HG03521 (cell line): ENCODE measurements around the gene SPIRE1.
"Not testable (repeated sequence)": the region's sequence is repeated elsewhere in the genome, so short reads cannot be mapped to it uniquely, and the experiment has no call there.

Source experiments
- ATAC-seq: cut with Tn5 transposase; IDR thresholded peaks from one replicate; pipeline ENCODE4 v1.9.1; 2021; ENCODE audit warnings: mild to moderate bottlenecking, moderate library complexity; ENCODE audit not compliant: unreplicated experiment

Gene SPIRE1

DNA sequence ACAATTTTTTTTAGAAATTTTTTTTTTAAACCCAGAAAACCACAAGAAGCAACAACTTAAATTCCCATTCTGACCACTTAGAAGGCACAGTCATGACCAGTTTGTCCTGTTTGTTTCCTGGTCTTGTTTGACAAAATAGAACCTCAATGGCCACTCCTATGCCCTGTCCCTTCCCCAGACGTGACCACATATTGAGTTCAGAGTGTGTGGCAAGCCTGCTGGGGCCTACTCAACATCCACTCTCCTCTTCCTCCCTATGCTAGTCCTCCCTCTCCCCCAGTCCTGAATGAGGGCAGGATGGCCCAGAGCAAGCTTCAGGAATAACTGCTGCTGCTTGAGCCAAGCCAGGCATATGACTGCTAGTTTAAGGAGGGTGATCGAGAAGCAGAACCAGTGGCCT lies 160.6 kb downstream of the SPIRE1 start:
- ATAC-seq: no peak

DNA sequence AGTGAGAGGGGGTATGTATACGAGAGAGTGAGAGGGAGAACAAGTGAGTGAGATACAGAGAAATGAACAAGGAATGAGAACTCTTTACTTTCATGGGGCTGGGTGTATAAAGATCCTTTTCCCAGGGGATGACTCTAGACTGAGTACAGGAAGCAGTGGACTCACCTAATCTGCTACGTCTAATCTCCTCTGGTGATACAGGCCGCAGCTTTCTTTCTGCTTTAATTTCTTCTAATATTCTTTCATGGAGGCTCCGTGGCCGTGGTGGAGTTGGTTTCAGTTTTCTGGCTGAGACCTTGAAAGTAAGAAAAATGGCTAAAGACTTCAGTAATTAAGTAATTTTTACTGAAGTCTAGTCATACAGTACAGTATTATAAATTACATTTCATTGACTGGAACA lies 165.0 kb downstream of the SPIRE1 start:
- no peak for ATAC-seq

DNA sequence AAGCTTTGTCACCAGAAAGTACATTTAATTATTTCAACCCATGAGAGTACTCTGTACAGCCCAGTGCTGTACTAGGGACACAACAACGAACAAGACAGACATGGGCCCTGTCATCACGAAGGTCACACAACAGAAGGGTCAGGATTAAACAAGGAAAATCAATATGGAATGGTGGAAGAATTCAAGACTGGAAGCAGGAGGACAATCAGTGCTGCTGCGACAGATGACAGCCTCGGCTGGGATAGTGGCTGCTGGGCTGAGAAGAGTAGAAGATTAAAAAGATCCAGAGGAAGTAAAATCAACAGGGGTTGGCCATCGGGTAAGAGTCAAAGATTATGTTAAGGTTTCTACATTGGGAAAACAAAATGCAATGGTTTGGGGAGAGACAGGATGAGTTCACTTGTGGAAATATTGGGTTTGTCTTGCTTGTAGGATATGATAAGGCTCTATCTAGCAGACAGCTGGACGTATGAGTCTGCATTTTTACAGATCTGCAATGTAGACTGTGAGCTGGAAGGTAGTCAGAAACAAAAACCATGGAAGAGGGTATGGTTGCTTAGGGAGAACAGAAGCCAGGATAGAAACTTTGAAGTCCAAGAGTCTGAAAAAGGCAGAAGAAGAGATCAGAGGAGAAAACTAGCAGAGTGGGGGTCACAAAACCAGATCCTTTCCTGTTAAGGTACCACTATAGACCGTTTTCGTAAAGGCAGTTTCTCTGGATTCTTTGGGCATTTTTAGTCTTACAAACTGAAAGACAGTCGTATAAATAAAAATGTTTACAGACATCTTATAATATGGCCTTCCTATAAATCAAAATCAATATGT lies 166.1 kb downstream of the SPIRE1 start:
- ATAC-seq: no peak

DNA sequence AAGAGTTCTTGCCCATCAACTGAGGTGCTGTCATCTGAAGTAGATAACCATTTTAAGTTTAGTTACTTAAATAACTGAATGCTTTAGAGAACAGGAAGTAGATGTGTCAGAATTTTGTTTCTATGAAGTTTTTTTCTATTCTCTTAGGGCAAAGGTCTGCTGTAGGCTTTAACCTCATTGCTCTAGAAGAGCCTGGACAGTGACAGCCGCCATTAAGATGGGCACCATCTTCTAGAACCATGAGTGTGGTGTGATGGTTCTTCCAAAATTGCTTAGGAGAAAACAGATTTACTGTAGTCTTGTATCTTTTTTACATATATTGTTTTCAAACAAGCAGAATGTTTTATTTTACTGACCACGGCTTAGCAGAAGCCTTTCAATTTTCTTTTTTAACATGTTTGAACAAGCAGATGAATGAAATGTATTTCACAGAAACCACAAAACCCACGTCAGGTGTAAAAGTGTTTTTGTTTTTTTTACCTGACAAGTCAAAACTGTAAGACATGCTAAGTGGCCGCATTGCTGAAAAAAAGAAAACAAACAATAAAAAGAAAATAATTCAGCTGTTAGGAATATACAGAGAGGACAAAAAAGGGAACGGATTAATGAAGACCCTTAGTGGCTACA lies 172.3 kb downstream of the SPIRE1 start:
- no peak for ATAC-seq

DNA sequence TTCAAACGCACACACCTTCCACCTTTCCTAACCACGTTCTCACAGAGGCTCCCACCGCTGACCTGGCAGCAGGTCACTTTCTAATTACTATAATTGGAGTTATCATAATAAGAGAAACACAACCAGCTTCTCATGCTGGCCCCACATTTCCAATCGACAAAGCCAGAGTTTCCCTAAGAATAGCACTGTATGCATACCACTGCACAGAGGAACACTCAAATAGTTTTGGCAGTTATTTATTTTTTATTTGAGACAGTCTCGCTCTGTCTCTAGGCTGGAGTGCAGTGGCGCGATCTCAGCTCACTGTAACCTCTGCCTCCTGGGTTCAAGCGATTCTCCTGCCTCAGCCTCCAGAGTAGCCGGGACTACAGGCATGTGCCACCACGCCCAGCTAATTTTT lies 176.0 kb downstream of the SPIRE1 start:
- ATAC-seq: not testable (repeated sequence)

DNA sequence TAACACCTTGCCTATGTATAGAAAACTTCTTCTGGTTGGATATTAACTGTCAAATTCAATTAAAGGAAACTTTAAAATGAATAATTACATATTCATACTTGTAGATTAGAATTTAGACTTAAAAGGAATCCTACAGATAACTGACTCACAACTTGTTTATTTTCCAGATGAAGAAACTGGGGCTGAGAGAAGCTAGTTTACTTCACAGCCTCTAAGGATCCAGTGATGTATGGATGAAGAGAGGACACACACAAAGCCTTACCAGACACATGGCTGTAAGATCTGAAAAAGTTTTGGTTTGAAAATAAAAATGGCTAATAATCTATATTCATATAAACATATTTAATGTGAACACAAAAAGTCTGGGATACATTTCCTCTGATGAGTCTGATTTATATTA lies 177.9 kb downstream of the SPIRE1 start:
- ATAC-seq: no peak

DNA sequence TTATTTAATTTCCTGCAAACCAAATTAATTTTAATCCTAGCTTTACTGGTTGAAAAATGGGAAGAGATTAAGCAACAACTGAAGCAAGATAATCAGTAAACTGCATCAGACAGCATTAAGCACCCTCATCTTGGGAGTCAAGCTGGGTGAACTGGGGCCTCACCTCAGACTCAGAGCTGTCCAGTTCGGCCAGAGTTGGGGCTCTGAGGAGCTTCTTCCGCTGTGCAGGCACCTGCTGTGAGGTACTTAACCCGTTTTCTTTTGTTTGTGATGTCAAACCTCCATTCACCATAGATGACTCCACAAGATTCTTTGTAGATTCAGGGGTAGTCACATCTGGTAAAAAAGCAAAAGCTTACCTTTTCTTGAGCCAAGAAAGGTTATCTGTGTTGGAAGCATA lies 178.4 kb downstream of the SPIRE1 start:
- no peak for ATAC-seq

DNA sequence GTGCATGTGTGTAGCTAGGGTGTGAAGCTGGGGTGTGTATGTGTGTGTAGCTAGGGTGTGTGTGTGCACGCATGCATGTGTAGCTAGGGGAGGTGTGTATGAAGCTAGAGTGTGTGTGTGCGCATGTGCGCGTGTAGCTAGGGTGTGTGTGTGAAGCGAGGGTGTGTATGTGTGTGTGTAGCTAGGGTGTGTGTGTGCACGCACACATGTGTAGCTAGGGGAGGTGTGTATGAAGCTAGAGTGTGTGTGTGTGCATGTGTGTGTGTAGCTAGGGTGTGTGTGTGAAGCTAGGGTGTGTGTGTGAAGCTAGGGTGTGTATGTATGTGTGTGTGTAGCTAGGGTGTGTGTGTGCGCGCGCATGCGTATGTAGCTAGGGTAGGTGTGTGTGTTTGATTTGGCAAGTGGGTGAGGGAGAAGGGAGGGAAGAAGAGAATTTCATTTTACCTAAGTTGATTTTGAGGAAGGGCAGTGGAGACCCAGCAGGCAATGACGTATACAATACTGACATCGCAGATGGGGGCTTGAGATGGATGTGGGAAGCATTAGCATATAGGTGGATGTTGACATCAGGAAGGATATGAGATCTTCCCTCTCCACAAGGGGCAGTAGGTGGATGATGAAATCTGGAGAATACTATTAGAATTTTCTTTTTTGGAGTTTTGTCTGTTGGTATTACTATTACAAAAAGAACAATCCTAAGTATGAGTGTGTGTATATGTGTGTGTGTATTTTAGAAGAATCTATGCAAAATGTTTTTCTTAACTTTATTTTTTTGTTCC lies 179.4 kb downstream of the SPIRE1 start:
- ATAC-seq: no peak

DNA sequence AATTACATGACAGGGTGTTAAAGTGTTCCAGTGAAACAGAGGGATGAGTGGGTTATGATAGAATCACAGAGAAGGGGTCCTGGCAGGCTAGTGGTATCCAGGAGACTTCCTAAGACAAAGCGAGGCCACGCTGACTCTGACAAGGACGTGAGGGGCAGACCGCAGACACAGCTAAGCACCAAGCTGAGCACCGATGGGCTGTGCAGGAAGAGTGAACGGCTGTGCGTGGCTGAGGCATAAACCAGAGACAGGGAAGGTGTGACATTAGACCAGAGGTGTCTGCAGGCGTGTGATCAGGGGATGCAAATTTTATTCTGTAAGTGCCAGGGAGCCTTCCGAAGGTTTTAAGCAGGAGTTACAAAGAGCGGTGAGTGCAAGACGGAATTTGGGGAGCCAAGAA lies 180.3 kb downstream of the SPIRE1 start:
- ATAC-seq: no peak

DNA sequence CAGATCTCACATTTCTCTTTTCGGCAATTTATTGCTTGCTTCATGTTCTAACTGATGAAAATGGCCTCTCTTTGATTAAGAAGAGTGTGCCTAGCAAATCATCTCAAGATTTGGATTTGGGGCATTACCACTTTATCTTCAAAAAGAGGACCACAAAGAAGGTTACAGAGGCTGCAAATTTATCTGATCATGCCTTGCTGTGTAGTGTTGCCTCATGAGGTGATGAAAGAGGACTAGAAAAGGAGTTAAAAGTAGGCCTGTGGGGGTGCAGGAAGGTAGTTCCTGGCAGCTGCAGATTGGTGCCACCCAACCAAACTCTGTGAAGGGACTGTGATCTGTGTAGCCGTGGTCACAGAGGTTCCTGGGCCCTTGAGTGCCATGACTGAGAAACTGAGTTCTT lies 181.0 kb downstream of the SPIRE1 start:
- ATAC-seq: no peak

DNA sequence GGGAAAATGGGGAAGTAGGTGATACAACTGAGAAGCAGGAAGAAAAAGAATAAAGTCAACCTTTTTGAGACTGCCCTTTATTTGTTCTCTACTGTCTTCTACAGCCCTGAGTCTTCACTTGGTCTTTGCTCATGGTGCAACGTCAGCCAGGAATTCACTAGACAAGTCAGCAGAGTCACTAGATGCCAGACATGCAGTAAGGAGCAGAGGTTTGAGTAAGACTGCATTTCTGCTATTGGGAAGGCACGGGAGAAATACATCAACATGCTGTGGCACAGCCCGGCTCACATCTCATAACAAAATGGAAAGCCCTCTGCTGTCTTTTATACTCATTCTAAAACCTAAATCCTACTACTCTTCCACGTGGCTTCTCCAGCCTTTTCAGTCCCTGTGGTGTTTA lies 183.0 kb downstream of the SPIRE1 start:
- ATAC-seq: no peak

DNA sequence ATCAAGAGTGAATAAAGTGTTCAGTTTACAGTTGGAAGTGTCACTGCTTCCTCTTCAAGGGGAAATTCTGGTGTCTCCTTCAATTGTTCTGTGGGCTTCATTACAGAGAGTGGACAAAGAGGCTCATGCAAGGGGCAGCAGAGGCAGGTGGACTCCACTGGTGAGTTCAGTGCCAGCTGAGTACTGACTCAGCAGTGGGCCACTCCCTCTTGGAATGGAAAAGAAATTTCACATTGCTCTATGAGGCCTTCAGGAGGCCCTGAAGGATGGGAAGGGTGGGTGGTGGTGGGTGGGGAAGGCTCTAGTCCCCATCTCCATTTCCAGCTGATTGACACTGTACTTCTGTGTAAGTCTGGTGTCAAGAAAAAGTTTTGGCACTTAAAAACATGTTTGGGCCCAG lies 183.8 kb downstream of the SPIRE1 start:
- no peak for ATAC-seq

DNA sequence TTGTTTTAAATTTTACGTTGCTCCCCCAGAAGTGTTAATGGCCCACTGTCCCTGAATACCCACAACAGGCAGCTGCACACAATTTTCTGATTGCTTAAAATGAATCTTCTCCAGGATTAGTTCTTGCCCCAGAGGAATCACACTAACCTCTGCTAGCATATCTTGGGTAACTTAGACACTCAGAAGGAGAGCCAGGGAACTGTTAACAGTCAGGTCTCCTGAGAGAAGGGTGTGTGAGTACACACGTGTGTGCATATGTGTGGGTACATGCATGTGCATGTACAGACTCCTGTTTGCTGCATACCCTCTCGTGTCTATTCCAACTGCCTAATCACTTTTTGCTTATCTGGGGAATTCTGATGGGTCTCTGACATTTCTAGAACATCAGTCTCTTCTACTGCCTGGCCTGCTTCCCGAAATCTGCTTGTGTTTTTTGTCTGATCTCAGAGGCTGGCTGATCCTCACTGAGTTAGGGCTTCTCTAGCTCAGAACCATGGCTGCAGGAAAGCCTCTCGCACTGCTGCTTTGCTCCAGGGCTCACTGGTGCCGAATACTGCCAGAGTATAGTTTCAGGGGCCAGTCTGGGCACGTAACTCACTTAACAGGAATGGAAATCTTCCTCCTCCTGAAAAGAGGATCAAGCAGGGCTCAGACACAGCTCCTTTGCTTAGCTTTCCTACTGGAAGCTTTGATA lies 187.4 kb downstream of the SPIRE1 start:
- ATAC-seq: no peak

DNA sequence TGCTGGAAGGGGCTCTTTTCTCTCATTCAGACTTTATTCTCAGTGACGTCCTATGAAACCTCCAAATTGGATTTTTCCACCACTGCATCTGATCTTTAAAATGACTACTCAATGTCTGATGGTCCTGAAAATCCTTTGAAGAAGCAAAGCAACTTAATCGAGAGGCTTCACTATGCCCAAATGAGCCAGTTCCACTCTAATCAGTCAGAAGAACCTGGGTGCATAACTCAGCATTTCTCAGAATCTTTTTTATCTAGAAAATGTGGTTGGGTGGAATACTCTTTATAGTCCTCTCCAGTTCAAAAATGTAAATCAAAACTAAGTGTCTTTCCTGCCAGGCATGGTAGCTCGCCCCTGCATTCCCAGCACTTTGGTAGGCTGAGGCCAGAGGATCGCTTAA lies 189.5 kb downstream of the SPIRE1 start:
- no peak for ATAC-seq

DNA sequence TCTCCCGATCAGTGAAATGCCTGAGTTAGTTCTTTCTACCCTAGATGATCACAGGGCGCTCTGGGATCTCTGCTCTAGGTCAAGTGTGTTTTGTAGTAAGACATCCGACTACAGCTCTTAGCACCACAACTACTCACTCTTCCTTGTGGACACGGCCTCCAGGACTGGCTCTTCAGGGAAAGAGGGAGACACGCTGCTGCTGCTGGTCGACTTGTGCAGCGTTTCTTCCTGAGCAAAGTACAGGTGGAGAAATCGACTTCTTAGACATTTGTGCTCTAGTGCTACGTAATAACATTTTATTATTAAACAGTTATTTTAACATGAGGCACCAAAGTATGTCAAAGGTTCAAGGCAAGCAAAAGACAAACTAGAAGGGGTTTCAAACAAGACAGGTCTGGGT lies 193.2 kb downstream of the SPIRE1 start:
- ATAC-seq: no peak

DNA sequence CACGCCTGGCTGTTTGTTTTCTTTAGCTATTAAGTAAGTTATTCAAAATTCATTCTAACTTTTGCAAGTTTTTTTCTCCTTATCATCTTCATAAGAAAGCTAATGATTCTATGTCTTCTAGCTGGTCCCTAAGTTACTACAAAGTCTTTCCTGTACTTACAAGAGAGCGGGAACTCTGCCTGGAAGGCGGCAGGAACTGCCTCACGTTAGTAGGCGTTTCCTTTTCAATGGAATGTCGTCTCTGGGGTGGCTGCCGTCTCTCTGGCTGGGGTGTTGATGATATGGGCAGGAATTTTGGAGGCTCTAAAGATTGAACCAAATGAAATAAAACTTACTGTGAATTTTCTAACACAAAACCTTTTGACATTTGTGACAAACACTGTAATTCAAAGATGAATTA lies 194.7 kb downstream of the SPIRE1 start:
- no peak for ATAC-seq

DNA sequence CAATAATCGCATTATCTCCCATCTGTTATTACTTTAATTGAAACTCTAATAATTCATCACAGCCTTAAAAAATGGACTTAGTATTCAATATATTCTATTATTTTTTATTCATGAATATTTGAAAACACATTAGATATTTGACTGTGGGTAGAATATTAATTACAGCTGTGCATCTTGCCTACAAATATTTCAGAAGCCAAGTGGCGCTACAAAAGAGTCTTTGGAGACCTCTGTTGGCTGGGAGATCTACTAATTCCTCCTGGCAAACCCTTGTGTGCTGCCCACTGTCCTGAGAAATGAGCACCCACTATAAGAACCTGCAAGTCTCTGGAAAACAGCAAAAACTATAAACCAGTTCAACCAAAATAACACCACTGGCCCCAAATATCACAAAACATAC lies 195.7 kb downstream of the SPIRE1 start:
- no peak for ATAC-seq

DNA sequence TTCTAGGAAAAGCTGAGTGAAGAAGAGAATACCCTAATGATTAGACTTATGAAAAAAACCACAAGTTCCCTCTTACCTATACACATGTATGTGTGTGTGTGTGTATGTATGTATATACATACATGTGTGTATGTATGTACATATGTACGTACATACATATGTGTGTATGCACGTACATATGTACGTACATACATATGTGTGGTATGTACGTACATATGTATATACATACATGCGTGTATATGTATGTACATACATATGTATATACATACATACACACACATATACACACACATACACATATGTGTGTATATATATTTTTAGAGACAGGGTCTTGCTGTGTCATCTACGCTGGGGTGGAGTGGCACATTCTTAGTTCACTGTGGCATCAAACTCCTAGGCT lies 196.6 kb downstream of the SPIRE1 start:
- ATAC-seq: no peak

DNA sequence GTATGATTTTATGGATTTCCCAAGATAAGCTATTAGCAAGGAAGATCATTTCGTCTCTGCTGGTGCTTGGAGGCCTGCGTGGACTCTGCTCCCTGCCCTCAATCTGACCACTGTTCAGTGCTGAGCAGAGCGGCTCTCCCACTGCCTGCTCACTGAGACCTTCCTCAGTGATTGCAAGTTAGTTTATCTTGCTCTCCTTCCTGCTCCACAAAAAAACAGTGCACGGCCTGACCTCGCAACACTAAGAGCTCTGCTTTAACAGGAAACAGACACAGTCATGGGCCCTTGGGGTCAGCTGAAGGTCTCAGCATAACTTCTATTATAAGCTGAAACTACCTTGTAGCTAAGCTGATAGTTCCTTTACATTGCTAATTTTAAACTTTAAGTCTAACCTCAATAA lies 197.0 kb downstream of the SPIRE1 start:
- no peak for ATAC-seq

DNA sequence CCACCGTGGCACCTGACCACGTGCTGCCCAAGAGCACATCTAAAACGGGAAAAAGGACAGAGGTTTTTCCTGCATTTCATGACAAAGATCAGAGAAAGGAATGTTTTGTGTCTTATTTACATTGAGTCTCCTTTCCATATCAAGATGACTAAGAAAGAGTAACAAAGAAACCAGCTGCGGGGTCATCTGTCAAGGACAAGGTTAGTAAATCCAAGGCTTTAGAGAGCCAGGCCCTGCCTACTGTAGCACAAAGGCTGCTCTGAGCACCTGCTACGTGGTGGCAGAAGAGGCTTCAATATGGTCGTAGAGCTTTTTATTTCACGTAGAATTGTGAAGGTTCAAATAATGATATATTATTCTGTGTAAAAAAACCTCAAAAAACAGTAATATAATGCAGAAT lies 199.1 kb downstream of the SPIRE1 start:
- ATAC-seq: no peak

DNA sequence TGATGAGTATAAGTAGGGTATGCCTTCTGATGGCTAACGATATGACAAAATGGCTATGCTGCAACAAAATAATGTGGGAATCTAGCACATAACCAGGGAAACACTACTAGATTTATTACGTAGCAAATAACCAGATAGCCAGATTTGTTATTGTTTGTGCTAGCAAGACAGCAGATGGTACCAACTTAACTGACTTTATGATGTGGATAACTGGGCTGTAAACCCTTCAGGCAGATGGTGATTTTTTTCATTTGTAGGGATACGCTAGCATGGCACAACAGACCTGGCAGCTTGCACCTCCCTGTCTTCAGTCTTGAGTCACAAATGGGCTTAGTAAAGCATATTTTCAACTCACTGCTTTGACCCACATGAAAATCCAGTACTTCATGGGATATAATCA lies 201.5 kb downstream of the SPIRE1 start:
- no peak for ATAC-seq
